WTC11 (cell line): ENCODE data around the gene MARCHF10. TPM values are rescaled to one million over a fixed set of nuclear protein-coding genes. Genes with fewer than 3 reads are reported as not detected.

ENCODE experiments used
- ATAC-seq: fragments of 200-7000 bp; cut with Tn5 transposase; 2 replicates; pipeline ENCODE4 v1.10.0; 2021; ENCODE audit warnings: mild to moderate bottlenecking, moderate library complexity
- CTCF ChIA-PET: fragments of 300-600 bp; sonication (Branson Sonifier 250); formaldehyde crosslinking; loops from one replicate; lab custom pipeline; 2021; ENCODE audit warnings: antibody characterized with exemption; lab: Charles Lee
- POLR2A ChIA-PET: fragments of 350-600 bp; sonication (Branson Sonifier 250); formaldehyde crosslinking; loops from one replicate; lab custom pipeline; 2021; ENCODE audit warnings: antibody characterized with exemption; lab: Charles Lee
- DNase-seq: peaks from one replicate; pipeline ENCODE4 v3.0.0; 2021; ENCODE audit warnings: low spot score
- H3K27ac Mint-ChIP-seq: 2 replicates; pipeline ENCODE4 v1.8.0; 2021; ENCODE audit warnings: mixed read lengths
- H3K27me3 Mint-ChIP-seq: 2 replicates; pipeline ENCODE4 v1.8.0; 2021; ENCODE audit warnings: low read depth, mild to moderate bottlenecking, moderate library complexity, mixed read lengths
- H3K36me3 Mint-ChIP-seq: 2 replicates; pipeline ENCODE4 v1.8.0; 2021; ENCODE audit warnings: mixed read lengths
- H3K4me1 Mint-ChIP-seq: 2 replicates; pipeline ENCODE4 v1.8.0; 2022; ENCODE audit warnings: mixed read lengths
- H3K4me3 Mint-ChIP-seq: 2 replicates; pipeline ENCODE4 v1.8.0; 2021; ENCODE audit warnings: mild to moderate bottlenecking, moderate library complexity, mixed read lengths
- H3K9me3 Mint-ChIP-seq: 2 replicates; pipeline ENCODE4 v1.8.0; 2021; ENCODE audit warnings: mixed read lengths
- AR ChIP-seq: fragments of 250-450 bp; sonication (Bioruptor Pico); IDR thresholded peaks from 2 replicates; pipeline ENCODE4 v1.9.0; 2021; ENCODE audit warnings: mild to moderate bottlenecking
- ARID4B ChIP-seq: sonication (generic); formaldehyde crosslinking; IDR thresholded peaks from 2 replicates; pipeline ENCODE4 v1.8.0; 2023; ENCODE audit warnings: missing genetic modification reagents, mild to moderate bottlenecking, borderline replicate concordance
- ATF1 ChIP-seq: sonication (generic); formaldehyde crosslinking; IDR thresholded peaks from 2 replicates; pipeline ENCODE4 v1.8.1; 2023; ENCODE audit warnings: mild to moderate bottlenecking, moderate library complexity, missing genetic modification reagents
- E2F1 ChIP-seq: sonication (generic); formaldehyde crosslinking; IDR thresholded peaks from 2 replicates; pipeline ENCODE4 v1.8.0; 2022; ENCODE audit warnings: mild to moderate bottlenecking, missing genetic modification reagents
- EMX1 ChIP-seq: fragments of 250-450 bp; sonication (Bioruptor Pico); IDR thresholded peaks from 2 replicates; pipeline ENCODE4 v1.8.0; 2021; ENCODE audit warnings: mild to moderate bottlenecking
- FOXJ3 ChIP-seq: sonication (generic); formaldehyde crosslinking; IDR thresholded peaks from 2 replicates; pipeline ENCODE4 v1.9.0; 2021; ENCODE audit warnings: missing genetic modification reagents, mild to moderate bottlenecking, borderline replicate concordance
- FOXP1 ChIP-seq: sonication (generic); formaldehyde crosslinking; IDR thresholded peaks from 2 replicates; pipeline ENCODE4 v1.8.0; 2022; ENCODE audit warnings: missing genetic modification reagents, mild to moderate bottlenecking, moderate library complexity, borderline replicate concordance
- GTF2I ChIP-seq: fragments of 250-450 bp; sonication (Bioruptor Pico); conservative IDR thresholded peaks from 2 replicates; pipeline ENCODE4 v1.4.0; 2021; ENCODE audit warnings: mild to moderate bottlenecking
- IRF1 ChIP-seq: sonication (generic); formaldehyde crosslinking; IDR thresholded peaks from 2 replicates; pipeline ENCODE4 v1.8.0; 2023; ENCODE audit warnings: missing genetic modification reagents
- MXD4 ChIP-seq: fragments of 250-450 bp; sonication (Bioruptor Pico); IDR thresholded peaks from 2 replicates; pipeline ENCODE4 v1.8.0; 2021; ENCODE audit warnings: mild to moderate bottlenecking, moderate library complexity, borderline replicate concordance
- NFYB ChIP-seq: sonication (generic); formaldehyde crosslinking; conservative IDR thresholded peaks from 2 replicates; pipeline ENCODE4 v1.8.0; 2022; ENCODE audit warnings: low read depth, missing genetic modification reagents
- NR3C1 ChIP-seq: sonication (generic); formaldehyde crosslinking; conservative IDR thresholded peaks from 2 replicates; pipeline ENCODE4 v1.8.1; 2023; ENCODE audit warnings: low read depth, mild to moderate bottlenecking, missing genetic modification reagents
- PREB ChIP-seq: sonication (generic); formaldehyde crosslinking; IDR thresholded peaks from 2 replicates; pipeline ENCODE4 v1.8.1; 2022; ENCODE audit warnings: mild to moderate bottlenecking, missing genetic modification reagents, moderate library complexity, borderline replicate concordance
- PRRX2 ChIP-seq: fragments of 250-450 bp; sonication (Bioruptor Pico); IDR thresholded peaks from 2 replicates; pipeline ENCODE4 v1.8.0; 2021; ENCODE audit warnings: mild to moderate bottlenecking
- RELA ChIP-seq: sonication (generic); formaldehyde crosslinking; IDR thresholded peaks from 2 replicates; pipeline ENCODE4 v1.8.1; 2022; ENCODE audit warnings: missing genetic modification reagents, mild to moderate bottlenecking, borderline replicate concordance
- SOX15 ChIP-seq: fragments of 250-450 bp; sonication (Bioruptor Pico); IDR thresholded peaks from 2 replicates; pipeline ENCODE4 v1.9.0; 2021; ENCODE audit warnings: mild to moderate bottlenecking
- SP1 ChIP-seq: sonication (generic); formaldehyde crosslinking; conservative IDR thresholded peaks from 2 replicates; pipeline ENCODE4 v1.8.1; 2022; ENCODE audit warnings: missing genetic modification reagents
- TEAD4 ChIP-seq: sonication (generic); formaldehyde crosslinking; IDR thresholded peaks from 2 replicates; pipeline ENCODE4 v1.8.0; 2022; ENCODE audit warnings: mild to moderate bottlenecking, missing genetic modification reagents
- TP53 ChIP-seq: sonication (generic); formaldehyde crosslinking; IDR thresholded peaks from 2 replicates; pipeline ENCODE4 v1.8.1; 2023; ENCODE audit warnings: mild to moderate bottlenecking, missing genetic modification reagents
- ZNF263 ChIP-seq: sonication (generic); formaldehyde crosslinking; IDR thresholded peaks from 2 replicates; pipeline ENCODE4 v1.8.1; 2022; ENCODE audit warnings: low read depth, mild to moderate bottlenecking, moderate library complexity, missing genetic modification reagents
- ZNF423 ChIP-seq: fragments of 250-450 bp; sonication (Bioruptor Pico); IDR thresholded peaks from 2 replicates; pipeline ENCODE4 v2.1.2; 2022; ENCODE audit warnings: mild to moderate bottlenecking, moderate library complexity
- total RNA-seq: library from RNA; stranded (reverse); gene quantifications from 3 replicates; pipeline ENCODE4 v1.2.3, GENCODE V29; 2021

Gene MARCHF10
- total RNA-seq, 1 experiment from 2014 or later = 1.0 TPM

GRCh38 chr17:62855156-62855555, 47.0 kb upstream of the MARCHF10 start:
- ChIA-PET POLR2A (no interaction called here), CTCF (no interaction called here)
- no peaks in the 10 kb centered on the region for H3K27me3 Mint-ChIP-seq
- TF ChIP-seq EMX1 (CRISPR knock-in tag) (no peak), PRRX2 (CRISPR knock-in tag) (no peak), ARID4B (CRISPR knock-in tag) (no peak), ATF1 (CRISPR knock-in tag) (no peak), FOXP1 (CRISPR knock-in tag) (no peak), NFYB (no peak), AR (CRISPR knock-in tag) (no peak), RELA (CRISPR knock-in tag) (no peak)
- no peaks in the 10 kb centered on the region for H3K9me3 Mint-ChIP-seq
- no peaks in the 10 kb centered on the region for H3K4me1 Mint-ChIP-seq
- no peak for ATAC-seq
- no peak for DNase-seq
- H3K27ac Mint-ChIP-seq = no peak overlapping the region
- no peaks in the 10 kb centered on the region for H3K36me3 Mint-ChIP-seq
- H3K4me3 Mint-ChIP-seq = no peak overlapping the region

GRCh38 chr17:62854098-62854680, 46.1 kb upstream of the MARCHF10 start:
- TF ChIP-seq GTF2I (CRISPR knock-in tag) (no peak), ZNF423 (CRISPR knock-in tag) (no peak), ZNF263 (no peak), IRF1 (CRISPR knock-in tag) (no peak), SOX15 (CRISPR knock-in tag) (no peak), PREB (CRISPR knock-in tag) (no peak), TEAD4 (CRISPR knock-in tag) (no peak), NR3C1 (CRISPR knock-in tag) (no peak), RELA (CRISPR knock-in tag) (no peak), FOXJ3 (CRISPR knock-in tag) (no peak), TP53 (no peak), E2F1 (CRISPR knock-in tag) (no peak), SP1 (no peak), AR (CRISPR knock-in tag) (no peak), MXD4 (CRISPR knock-in tag) (no peak)
- ATAC-seq (no peak), DNase-seq (no peak)
- ChIA-PET CTCF (no interaction called here), POLR2A (no interaction called here)
- no peaks in the 10 kb centered on the region for H3K9me3 Mint-ChIP-seq
- no peaks in the 10 kb centered on the region for H3K27me3 Mint-ChIP-seq
- H3K36me3 Mint-ChIP-seq = no peaks in the 10 kb centered on the region
- H3K4me3 Mint-ChIP-seq = no peak overlapping the region
- H3K27ac Mint-ChIP-seq = no peak overlapping the region
- no peaks in the 10 kb centered on the region for H3K4me1 Mint-ChIP-seq
